HFF-Myc (cell line): ENCODE measurements around the gene ZBTB24.

ENCODE experiments used
- DNase-seq: peaks from one replicate; pipeline ENCODE4 v3.0.0-alpha.2; 2011; ENCODE audit warnings: low read depth; ENCODE audit errors: extremely low read depth
- H3K4me3 ChIP-seq: replicated peaks from 2 replicates; pipeline ENCODE4 v1.5.1; 2011; ENCODE audit warnings: low read depth, mild to moderate bottlenecking, control low read depth, low read length
- TF ChIP-seq, protein P1 (sequence below): IDR thresholded peaks from 2 replicates; pipeline ENCODE4 v1.5.1; 2012; ENCODE audit warnings: mild to moderate bottlenecking, low read depth, low read length, control low read depth; ENCODE audit errors: missing control alignments

The ZBTB24 gene

DNA sequence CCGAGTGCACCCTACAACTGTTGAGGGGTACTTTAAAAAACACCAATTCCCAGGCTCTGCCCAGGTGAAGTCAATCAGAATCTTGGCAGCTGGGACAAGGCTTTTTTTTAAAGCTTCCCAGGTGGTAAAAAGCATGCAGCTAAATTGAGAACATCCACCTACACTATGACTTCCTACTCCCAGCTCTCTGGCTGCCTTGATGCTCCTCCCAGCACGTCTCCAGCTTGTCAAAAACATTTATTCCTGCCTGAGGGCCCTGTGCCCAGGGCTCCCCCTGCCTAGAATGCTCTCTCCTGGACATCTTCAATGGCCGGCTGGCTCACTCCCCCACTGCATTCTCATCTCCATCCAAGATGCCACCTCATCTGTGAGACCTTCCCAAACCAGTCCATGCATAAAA is 9.9 kb downstream of the ZBTB24 start:
- DNase-seq, result no peak
- no peak overlapping the region for H3K4me3 ChIP-seq
- TF ChIP-seq, protein P1, sequence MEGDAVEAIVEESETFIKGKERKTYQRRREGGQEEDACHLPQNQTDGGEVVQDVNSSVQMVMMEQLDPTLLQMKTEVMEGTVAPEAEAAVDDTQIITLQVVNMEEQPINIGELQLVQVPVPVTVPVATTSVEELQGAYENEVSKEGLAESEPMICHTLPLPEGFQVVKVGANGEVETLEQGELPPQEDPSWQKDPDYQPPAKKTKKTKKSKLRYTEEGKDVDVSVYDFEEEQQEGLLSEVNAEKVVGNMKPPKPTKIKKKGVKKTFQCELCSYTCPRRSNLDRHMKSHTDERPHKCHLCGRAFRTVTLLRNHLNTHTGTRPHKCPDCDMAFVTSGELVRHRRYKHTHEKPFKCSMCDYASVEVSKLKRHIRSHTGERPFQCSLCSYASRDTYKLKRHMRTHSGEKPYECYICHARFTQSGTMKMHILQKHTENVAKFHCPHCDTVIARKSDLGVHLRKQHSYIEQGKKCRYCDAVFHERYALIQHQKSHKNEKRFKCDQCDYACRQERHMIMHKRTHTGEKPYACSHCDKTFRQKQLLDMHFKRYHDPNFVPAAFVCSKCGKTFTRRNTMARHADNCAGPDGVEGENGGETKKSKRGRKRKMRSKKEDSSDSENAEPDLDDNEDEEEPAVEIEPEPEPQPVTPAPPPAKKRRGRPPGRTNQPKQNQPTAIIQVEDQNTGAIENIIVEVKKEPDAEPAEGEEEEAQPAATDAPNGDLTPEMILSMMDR, result no peak

DNA sequence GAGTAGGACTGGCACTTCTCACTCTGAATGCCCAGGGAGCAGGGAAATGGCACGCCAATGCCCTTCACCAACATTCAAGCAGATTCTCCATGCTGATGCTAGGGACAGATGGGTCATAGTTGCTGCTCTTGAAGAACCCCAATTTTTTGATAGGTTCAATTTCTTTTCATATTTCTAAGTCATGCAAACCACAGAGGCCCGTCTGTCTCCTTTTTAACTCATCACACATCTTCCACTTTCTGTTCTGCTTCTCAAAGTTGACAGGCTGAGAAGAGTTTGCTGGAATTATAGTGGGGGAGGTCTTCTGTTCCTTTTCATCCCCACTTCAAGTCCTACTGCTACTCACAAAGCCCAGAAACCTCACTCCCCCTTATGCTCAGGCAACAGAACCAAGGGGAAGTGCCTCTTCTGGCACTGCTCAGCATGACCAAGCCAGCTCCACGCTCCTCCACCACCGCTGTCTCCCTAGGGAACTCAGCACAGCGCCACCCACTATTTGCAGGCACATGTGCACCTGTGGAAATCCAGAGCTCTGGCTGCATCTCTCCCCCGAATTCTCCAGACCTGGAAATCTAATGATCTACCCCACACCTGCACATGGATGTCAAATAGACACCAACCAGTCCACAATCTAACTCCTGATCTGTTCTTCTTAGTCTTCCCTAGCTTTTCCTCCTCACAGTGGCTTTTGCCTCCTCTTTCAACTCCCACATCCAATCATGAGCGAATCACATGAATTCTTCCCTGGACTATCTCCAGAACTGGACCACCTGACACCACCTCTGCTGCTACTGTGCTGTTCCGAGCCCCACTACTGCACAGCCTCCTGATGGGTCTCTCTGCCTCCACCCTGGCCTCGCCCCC is 10.7 kb downstream of the ZBTB24 start:
- no peak overlapping the region for H3K4me3 ChIP-seq
- DNase-seq, result no peak
- TF ChIP-seq, protein P1, result no peak

DNA sequence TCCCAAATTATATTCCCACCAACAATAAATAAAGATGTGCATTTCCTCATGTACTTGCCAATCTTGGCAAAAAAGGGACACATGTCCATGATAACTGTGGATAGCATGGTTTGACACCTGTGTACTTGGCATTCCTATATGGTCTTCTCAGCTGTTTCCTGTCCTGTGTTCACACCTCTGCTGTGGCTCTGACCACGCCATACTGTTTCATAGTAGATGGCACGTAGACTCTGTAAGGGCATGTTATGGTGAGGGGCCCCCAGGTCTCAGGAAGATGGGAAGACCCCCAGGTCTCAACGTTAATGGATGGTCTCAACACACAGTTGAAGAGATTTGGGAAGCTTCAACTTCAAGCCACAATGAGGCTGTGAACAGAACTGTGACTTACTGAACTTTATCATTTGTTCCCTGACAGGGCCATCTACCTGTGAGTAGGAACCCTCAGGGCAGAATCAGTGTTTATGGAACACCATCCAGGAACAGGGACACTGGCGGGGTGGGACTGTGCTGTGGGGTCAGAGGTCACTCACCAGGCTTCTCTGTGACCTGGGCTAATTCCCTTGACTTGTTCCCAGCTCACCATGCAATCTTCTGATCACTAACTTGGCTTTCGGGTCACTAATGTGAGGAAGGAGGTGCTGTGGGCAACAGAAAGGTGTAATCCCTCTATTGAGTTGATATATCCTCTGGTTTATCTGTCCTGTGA is 11.8 kb downstream of the ZBTB24 start:
- H3K4me3 ChIP-seq, result no peak overlapping the region
- no peak for DNase-seq
- TF ChIP-seq, protein P1, result no peak

GRCh38 chr6:109469591-109470189 is 13.3 kb downstream of the ZBTB24 start:
- TF ChIP-seq, protein P1, result no peak
- no peak overlapping the region for H3K4me3 ChIP-seq
- no peak for DNase-seq

GRCh38 chr6:109467696-109468095 is 15.3 kb downstream of the ZBTB24 start:
- DNase-seq, result no peak

GRCh38 chr6:109466212-109466923 is 16.7 kb downstream of the ZBTB24 start:
- TF ChIP-seq, protein P1, result no peak
- H3K4me3 ChIP-seq, result no peak overlapping the region
- no peak for DNase-seq

More at GRCh38 chr6:109467696-109468095, 15.3 kb downstream of the ZBTB24 start:
- TF ChIP-seq, protein P1, result no peak
- H3K4me3 ChIP-seq, result no peak overlapping the region
